ENCODE data around the gene PLCD1.

DNA sequence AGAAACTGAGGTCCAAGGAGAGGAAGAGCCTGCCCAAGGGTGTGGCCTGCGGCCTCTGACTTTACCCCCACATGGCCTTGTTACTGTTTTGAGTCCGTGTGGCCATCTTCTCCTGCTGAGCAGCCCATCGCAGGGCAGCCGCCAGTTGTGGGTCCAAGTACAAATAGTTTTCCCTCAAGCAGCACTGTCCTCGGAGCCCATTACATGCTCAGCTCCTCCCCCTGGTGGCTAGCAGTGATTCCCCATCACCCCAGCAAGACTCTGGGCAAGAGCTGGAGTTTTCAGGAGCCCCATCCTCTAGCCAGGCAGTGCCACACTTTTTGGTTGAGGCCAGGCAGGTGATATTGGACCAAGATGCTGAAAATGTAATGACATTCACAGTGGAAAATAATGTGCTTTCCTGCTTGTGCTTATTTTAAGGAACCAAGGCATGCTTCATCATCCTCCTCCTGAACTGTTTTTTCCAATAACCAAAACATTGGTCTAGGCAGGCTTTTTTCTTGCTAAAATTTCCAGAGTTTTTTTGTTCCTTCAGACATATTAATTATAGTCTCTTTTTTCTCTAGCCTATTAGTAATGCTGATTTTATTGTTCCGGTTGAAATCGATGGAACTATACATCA, 62.1 kb downstream of the PLCD1 start:
- TF ChIP-seq, protein P1, sequence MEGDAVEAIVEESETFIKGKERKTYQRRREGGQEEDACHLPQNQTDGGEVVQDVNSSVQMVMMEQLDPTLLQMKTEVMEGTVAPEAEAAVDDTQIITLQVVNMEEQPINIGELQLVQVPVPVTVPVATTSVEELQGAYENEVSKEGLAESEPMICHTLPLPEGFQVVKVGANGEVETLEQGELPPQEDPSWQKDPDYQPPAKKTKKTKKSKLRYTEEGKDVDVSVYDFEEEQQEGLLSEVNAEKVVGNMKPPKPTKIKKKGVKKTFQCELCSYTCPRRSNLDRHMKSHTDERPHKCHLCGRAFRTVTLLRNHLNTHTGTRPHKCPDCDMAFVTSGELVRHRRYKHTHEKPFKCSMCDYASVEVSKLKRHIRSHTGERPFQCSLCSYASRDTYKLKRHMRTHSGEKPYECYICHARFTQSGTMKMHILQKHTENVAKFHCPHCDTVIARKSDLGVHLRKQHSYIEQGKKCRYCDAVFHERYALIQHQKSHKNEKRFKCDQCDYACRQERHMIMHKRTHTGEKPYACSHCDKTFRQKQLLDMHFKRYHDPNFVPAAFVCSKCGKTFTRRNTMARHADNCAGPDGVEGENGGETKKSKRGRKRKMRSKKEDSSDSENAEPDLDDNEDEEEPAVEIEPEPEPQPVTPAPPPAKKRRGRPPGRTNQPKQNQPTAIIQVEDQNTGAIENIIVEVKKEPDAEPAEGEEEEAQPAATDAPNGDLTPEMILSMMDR (IDR thresholded peaks at IDR 0.05), result peak; percentile 63 to 88 (median 82)
- no peak for TF ChIP-seq POLR2A (IDR thresholded peaks at IDR 0.05)
